Measurements from ENCODE around the gene DZANK1. TPM values are rescaled to one million over a fixed set of nuclear protein-coding genes. Genes with fewer than 3 reads are reported as not detected.
"Not testable (repeated sequence)": the region's sequence is repeated elsewhere in the genome, so short reads cannot be mapped to it uniquely, and the experiment has no call there.

DZANK1 gene
- polyA plus RNA-seq, 1 donor from 2014 or later: 10.6 TPM

GRCh38 chr20:18398713-18399112 is 68.1 kb downstream of the DZANK1 start:
- H3K9me2 ChIP-seq (ENCODE audit: insufficient read depth, low read length); H2AFZ ChIP-seq (ENCODE audit: low read depth, low read length); H4K20me1 ChIP-seq (ENCODE audit: insufficient read depth); H3K27me3 ChIP-seq (ENCODE audit: insufficient read depth, low read depth, low read length); H3K4me2 ChIP-seq (ENCODE audit: low read length); H3K4me3 ChIP-seq (ENCODE audit: low read length); H3K79me2 ChIP-seq (replicated peaks; ENCODE audit: insufficient read depth, low read length); H3F3A ChIP-seq (ENCODE audit: insufficient read depth, low read length, poor library complexity, severe bottlenecking); H3K9ac ChIP-seq (ENCODE audit: low read length); H3K36me3 ChIP-seq (ENCODE audit: insufficient read depth, low read length); H3K27ac ChIP-seq (ENCODE audit: low read length); H3K9me3 ChIP-seq (ENCODE audit: low read length): not testable (repeated sequence)

- TF ChIP-seq POLR2AphosphoS5 (IDR thresholded peaks at IDR 0.05): no peak
- no peak for TF ChIP-seq MXI1 (conservative IDR thresholded peaks at IDR 0.05; ENCODE audit: poor library complexity, severe bottlenecking)
- TF ChIP-seq EZH2 (IDR thresholded peaks at IDR 0.05; ENCODE audit: borderline replicate concordance, insufficient read depth, low read length, poor library complexity, severe bottlenecking): no peak
- TF ChIP-seq RAD21 (conservative IDR thresholded peaks at IDR 0.05): no peak
- no peak overlapping the region for H3K9ac ChIP-seq (ENCODE audit: low read length)
- H3K79me2 ChIP-seq (replicated peaks; ENCODE audit: insufficient read depth, low read length): no peaks in the 10 kb centered on the region
- no peaks in the 10 kb centered on the region for H3F3A ChIP-seq (ENCODE audit: insufficient read depth, low read length, poor library complexity, severe bottlenecking)
- no peaks in the 10 kb centered on the region for H4K20me1 ChIP-seq (ENCODE audit: insufficient read depth)
- no peak overlapping the region for H3K4me3 ChIP-seq (ENCODE audit: low read length)
- no peak overlapping the region for H3K4me2 ChIP-seq (ENCODE audit: low read length)
- H2AFZ ChIP-seq (ENCODE audit: low read depth, low read length): no peak overlapping the region
- no peaks in the 10 kb centered on the region for H3K9me2 ChIP-seq (ENCODE audit: insufficient read depth, low read length)
- no peak overlapping the region for H3K27ac ChIP-seq (ENCODE audit: low read length)
- no peaks in the 10 kb centered on the region for H3K27me3 ChIP-seq (ENCODE audit: insufficient read depth, low read depth, low read length)
- H3K9me3 ChIP-seq (ENCODE audit: low read length): no peaks in the 10 kb centered on the region
- peaks cover 5% of the 10 kb centered on the region for H3K36me3 ChIP-seq (ENCODE audit: insufficient read depth, low read length)
Measured at GRCh38 chr20:18397030-18397429, 69.8 kb downstream of the DZANK1 start.

- TF ChIP-seq, protein P1, sequence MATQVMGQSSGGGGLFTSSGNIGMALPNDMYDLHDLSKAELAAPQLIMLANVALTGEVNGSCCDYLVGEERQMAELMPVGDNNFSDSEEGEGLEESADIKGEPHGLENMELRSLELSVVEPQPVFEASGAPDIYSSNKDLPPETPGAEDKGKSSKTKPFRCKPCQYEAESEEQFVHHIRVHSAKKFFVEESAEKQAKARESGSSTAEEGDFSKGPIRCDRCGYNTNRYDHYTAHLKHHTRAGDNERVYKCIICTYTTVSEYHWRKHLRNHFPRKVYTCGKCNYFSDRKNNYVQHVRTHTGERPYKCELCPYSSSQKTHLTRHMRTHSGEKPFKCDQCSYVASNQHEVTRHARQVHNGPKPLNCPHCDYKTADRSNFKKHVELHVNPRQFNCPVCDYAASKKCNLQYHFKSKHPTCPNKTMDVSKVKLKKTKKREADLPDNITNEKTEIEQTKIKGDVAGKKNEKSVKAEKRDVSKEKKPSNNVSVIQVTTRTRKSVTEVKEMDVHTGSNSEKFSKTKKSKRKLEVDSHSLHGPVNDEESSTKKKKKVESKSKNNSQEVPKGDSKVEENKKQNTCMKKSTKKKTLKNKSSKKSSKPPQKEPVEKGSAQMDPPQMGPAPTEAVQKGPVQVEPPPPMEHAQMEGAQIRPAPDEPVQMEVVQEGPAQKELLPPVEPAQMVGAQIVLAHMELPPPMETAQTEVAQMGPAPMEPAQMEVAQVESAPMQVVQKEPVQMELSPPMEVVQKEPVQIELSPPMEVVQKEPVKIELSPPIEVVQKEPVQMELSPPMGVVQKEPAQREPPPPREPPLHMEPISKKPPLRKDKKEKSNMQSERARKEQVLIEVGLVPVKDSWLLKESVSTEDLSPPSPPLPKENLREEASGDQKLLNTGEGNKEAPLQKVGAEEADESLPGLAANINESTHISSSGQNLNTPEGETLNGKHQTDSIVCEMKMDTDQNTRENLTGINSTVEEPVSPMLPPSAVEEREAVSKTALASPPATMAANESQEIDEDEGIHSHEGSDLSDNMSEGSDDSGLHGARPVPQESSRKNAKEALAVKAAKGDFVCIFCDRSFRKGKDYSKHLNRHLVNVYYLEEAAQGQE (IDR thresholded peaks at IDR 0.05; ENCODE audit: borderline replicate concordance): no peak
- no peak for TF ChIP-seq RAD21 (conservative IDR thresholded peaks at IDR 0.05)
- TF ChIP-seq EZH2 (IDR thresholded peaks at IDR 0.05; ENCODE audit: borderline replicate concordance, insufficient read depth, low read length, poor library complexity, severe bottlenecking): no peak
- TF ChIP-seq, protein P2, sequence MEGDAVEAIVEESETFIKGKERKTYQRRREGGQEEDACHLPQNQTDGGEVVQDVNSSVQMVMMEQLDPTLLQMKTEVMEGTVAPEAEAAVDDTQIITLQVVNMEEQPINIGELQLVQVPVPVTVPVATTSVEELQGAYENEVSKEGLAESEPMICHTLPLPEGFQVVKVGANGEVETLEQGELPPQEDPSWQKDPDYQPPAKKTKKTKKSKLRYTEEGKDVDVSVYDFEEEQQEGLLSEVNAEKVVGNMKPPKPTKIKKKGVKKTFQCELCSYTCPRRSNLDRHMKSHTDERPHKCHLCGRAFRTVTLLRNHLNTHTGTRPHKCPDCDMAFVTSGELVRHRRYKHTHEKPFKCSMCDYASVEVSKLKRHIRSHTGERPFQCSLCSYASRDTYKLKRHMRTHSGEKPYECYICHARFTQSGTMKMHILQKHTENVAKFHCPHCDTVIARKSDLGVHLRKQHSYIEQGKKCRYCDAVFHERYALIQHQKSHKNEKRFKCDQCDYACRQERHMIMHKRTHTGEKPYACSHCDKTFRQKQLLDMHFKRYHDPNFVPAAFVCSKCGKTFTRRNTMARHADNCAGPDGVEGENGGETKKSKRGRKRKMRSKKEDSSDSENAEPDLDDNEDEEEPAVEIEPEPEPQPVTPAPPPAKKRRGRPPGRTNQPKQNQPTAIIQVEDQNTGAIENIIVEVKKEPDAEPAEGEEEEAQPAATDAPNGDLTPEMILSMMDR (IDR thresholded peaks at IDR 0.05; ENCODE audit: poor library complexity, severe bottlenecking): no peak
- no peak for TF ChIP-seq TAF1 (IDR thresholded peaks at IDR 0.05; ENCODE audit: low read depth)
Measured at GRCh38 chr20:18395544-18395943, 71.3 kb downstream of the DZANK1 start.

More at GRCh38 chr20:18395544-18395943, 71.3 kb downstream of the DZANK1 start:
- Histone ChIP-seq H3K27ac (ENCODE audit: low read length) (no peak overlapping the region), H3K27me3 (ENCODE audit: insufficient read depth, low read depth, low read length) (no peaks in the 10 kb centered on the region), H3K9me2 (ENCODE audit: insufficient read depth, low read length) (no peaks in the 10 kb centered on the region), H3K4me3 (ENCODE audit: low read length) (no peak overlapping the region), H2AFZ (ENCODE audit: low read depth, low read length) (no peak overlapping the region), H3K36me3 (ENCODE audit: insufficient read depth, low read length) (peaks cover 5% of the 10 kb centered on the region), H3K9ac (ENCODE audit: low read length) (no peak overlapping the region), H3K9me3 (ENCODE audit: low read length) (no peaks in the 10 kb centered on the region), H3K4me2 (ENCODE audit: low read length) (no peak overlapping the region), H4K20me1 (ENCODE audit: insufficient read depth) (no peaks in the 10 kb centered on the region), H3K79me2 (replicated peaks; ENCODE audit: insufficient read depth, low read length) (no peaks in the 10 kb centered on the region), H3F3A (ENCODE audit: insufficient read depth, low read length, poor library complexity, severe bottlenecking) (no peaks in the 10 kb centered on the region)
